Measurements from ENCODE around the gene ZBTB40.

GRCh38 chr1:22550021-22550420 lies 98.4 kb downstream of the ZBTB40 start:
- TF ChIP-seq CTCF (IDR thresholded peaks at IDR 0.05; ENCODE audit: low read length) (no peak), EZH2 (IDR thresholded peaks at IDR 0.05; ENCODE audit: borderline replicate concordance, low read length) (no peak)

Measured in OCI-LY1 (cell line).